Muscle layer of duodenum (tissue), 2 donors: ENCODE measurements around the gene LIPG.
A peak's percentile ranks its signal among the peaks of the same experiment; 100 is the strongest.
"Not testable (repeated sequence)": the region's sequence is repeated elsewhere in the genome, so short reads cannot be mapped to it uniquely, and the experiment has no call there.

ENCODE experiments used
- H3K27ac ChIP-seq: one replicate; pipeline ENCODE4 v1.7.0; 2013; ENCODE audit warnings: mild to moderate bottlenecking, low read length
- H3K27me3 ChIP-seq: one replicate; pipeline ENCODE4 v1.7.0; 2013; ENCODE audit warnings: low read depth, mild to moderate bottlenecking, control low read depth, low read length
- H3K36me3 ChIP-seq, 2 donors: one replicate each; pipeline ENCODE4 v1.7.0; 2013; ENCODE audit warnings: low read length in 2 of 2, control low read depth in 1 of 2, mild to moderate bottlenecking in 1 of 2; ENCODE audit not compliant: insufficient read depth in 2 of 2, control insufficient read depth in 1 of 2
- H3K4me1 ChIP-seq, 2 donors: one replicate each; pipeline ENCODE4 v1.7.0; 2013; ENCODE audit warnings: low read length in 2 of 2, mild to moderate bottlenecking in 2 of 2, control low read depth in 1 of 2, moderate library complexity in 1 of 2; ENCODE audit not compliant: insufficient read depth in 2 of 2, control insufficient read depth in 1 of 2
- H3K4me3 ChIP-seq, 2 donors: one replicate each; pipeline ENCODE4 v1.7.0; 2013; ENCODE audit warnings: low read length in 2 of 2, low read depth in 1 of 2, mild to moderate bottlenecking in 1 of 2
- H3K9me3 ChIP-seq, 2 donors: one replicate each; pipeline ENCODE4 v1.7.0; 2013; ENCODE audit warnings: low read length in 2 of 2, control low read depth in 1 of 2, mild to moderate bottlenecking in 1 of 2; ENCODE audit not compliant: control insufficient read depth in 1 of 2
- donor health status: healthy.

Gene LIPG

DNA sequence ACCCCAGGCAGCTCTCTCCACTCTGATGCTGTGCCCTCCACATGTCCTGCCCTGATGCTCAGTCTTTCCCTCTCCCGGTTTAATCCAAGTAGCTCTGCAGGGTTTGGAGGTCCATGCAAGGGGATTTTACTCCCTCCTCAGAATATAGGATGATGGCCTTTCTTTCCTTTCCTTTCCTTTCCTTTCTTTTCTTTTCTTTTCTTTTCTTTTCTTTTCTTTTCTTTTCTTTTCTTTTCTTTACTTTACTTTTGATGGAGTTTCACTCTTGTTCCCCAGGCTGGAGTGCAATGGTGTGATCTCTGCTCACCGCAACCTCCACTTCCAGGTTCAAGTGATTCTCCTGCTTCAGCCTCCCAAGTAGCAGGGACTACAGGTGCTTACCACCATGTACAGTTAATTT is 17.7 kb downstream of the LIPG start:
- H3K36me3 ChIP-seq, result not testable (repeated sequence)

DNA sequence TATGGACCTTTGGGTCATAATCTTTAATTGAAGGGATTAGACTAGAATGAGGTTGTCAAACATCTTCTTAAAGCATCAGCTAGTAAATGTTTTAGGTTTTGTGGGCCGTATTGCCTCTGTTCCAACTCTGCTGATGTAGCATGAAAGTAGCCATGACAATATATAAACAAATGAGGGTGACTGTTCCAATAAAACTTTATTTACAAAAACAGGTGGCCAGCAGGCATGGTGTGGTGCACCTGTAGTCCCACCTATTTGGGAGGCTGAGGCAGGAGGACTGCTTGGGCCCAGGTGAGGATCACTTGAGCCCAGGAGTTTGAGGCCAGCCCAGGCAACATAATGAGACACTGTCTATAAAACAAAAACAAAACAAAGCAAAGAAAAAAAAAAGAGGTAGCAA is 18.4 kb downstream of the LIPG start:
- H3K27ac ChIP-seq, result no peak overlapping the region
- H3K9me3 ChIP-seq, result no peaks in the 10 kb centered on the region
- H3K4me3 ChIP-seq, result no peak overlapping the region
- H3K4me1 ChIP-seq, result no peaks in the 10 kb centered on the region
- no peaks in the 10 kb centered on the region for H3K27me3 ChIP-seq
- no peaks in the 10 kb centered on the region for H3K36me3 ChIP-seq

More for the DNA sequence above, 17.7 kb downstream of the LIPG start:
- H3K4me3 ChIP-seq, H3K27ac ChIP-seq, H3K4me1 ChIP-seq, H3K9me3 ChIP-seq, H3K27me3 ChIP-seq: not testable (repeated sequence)

- Histone ChIP-seq H3K4me3 (no peak overlapping the region), H3K27ac (no peak overlapping the region), H3K36me3 (no peaks in the 10 kb centered on the region)
These were observed 19.5 kb downstream of the LIPG start for GRCh38 chr18:49581371-49581770.

GRCh38 chr18:49582579-49582978 is 20.7 kb downstream of the LIPG start:
- Histone ChIP-seq H3K4me3 (no peak overlapping the region), H3K4me1 (no peaks in the 10 kb centered on the region), H3K27me3 (no peaks in the 10 kb centered on the region), H3K9me3 (no peaks in the 10 kb centered on the region), H3K36me3 (no peaks in the 10 kb centered on the region), H3K27ac (no peak overlapping the region)

More at GRCh38 chr18:49581371-49581770, 19.5 kb downstream of the LIPG start:
- Histone ChIP-seq H3K4me1 (no peaks in the 10 kb centered on the region), H3K27me3 (no peaks in the 10 kb centered on the region), H3K9me3 (no peaks in the 10 kb centered on the region)

DNA sequence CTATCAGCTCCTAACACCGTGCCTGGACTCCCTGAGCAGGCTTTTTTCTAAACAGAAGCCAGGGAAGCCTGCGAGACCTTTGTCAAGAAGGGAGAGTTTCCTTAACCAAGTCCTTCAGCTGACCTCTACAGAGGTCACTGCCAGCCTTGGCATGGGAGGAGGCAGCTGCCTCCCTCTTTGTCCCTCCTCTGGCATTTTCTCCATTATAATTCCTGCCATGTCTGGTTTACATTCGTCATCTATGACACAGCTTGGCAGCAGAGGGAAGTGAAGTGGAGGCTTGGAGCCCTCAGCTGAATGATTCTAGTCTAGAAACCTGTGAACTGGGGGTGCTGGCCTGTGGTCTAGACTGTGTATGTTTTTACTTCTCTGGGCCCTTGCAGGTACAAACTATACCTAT is 22.5 kb downstream of the LIPG start:
- H3K4me3 ChIP-seq, result no peak overlapping the region
- H3K4me1 ChIP-seq, result no peaks in the 10 kb centered on the region
- H3K36me3 ChIP-seq, result no peaks in the 10 kb centered on the region
- H3K9me3 ChIP-seq, result no peaks in the 10 kb centered on the region
- no peak overlapping the region for H3K27ac ChIP-seq
- H3K27me3 ChIP-seq, result no peaks in the 10 kb centered on the region

DNA sequence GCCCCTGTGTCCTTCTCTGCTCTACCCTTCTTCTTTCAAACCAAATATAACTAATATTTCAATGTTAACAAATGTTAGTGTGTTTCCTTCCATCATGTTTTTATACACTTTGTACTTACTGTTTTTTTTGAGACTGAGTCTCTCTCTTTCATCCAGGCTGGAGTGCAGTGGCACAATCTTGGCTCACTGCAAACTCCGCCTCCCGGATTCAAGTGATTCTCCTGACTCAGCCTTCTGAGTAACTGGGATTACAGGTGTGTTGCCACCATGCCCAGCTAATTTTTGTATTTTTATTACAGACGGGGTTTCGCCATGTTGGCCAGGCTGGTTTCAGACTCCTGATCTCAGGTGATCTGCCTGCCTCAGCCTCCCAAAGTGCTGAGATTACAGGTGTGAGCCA is 23.1 kb downstream of the LIPG start:
- H3K27me3 ChIP-seq, H3K36me3 ChIP-seq, H3K27ac ChIP-seq, H3K4me1 ChIP-seq, H3K9me3 ChIP-seq, H3K4me3 ChIP-seq: not testable (repeated sequence)

DNA sequence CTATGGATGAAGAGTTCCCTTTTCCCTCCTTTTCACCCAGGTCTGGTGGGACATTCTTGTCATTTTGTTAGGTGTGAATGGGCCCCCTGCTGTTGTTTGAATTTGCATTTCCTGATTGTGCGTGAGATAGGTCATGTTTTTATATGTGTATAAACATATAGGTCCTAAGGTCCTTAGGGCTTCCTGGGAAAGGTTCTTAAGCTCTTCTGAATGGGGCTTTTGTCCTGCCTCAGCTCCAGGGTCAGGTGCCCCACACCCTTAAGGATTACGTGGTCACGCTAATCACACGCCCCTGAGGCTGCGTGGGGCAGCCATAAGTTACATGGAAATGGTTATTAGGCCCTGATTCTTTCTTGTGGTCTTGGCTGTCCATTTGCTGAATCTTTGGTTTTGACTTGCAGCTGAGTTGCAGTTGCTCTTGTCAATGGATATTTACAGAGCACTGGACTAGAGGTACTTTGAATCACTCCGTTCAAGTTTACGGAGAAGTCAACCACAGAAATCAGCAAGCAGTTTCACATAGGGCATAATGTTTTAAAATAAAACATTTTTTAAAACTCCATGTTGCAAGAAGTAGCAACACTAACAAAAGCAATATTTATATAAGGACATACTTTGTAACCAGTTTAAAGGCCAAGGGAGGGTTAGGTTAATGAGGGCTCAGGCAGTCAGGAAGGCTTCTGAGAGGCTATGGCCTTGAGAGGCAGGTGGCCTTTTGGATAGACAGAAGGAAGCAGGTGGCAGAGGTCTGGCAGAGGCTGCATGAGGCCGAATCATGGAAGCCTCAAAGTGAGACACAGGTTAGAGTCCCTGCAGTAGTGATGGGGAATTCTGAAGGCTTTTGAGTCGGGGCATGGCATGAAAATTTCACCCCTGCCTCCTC is 24.2 kb downstream of the LIPG start:
- no peaks in the 10 kb centered on the region for H3K9me3 ChIP-seq
- H3K27ac ChIP-seq, result no peak overlapping the region
- H3K4me3 ChIP-seq, result no peak overlapping the region
- no peaks in the 10 kb centered on the region for H3K36me3 ChIP-seq
- no peaks in the 10 kb centered on the region for H3K4me1 ChIP-seq
- no peaks in the 10 kb centered on the region for H3K27me3 ChIP-seq

DNA sequence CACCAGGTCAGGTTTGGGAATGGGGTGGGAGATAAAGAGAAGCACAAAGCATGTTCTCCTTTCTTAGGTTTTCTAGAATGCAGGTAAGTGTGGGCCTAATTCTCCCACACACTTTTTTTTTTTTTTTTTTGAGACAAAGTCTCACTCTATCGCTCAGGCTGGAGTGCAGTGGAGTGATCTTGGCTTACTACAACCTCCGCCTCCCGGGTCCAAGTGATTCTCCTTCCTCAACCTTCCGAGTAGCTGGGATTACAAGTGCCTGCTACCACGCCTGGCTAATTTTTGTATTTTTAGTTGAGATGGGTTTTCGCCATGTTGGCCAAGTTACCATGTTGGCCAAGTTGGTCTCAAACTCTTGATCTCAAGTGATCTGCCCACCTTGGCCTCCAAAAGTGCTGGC is 26.3 kb downstream of the LIPG start:
- Histone ChIP-seq H3K4me1 (no peaks in the 10 kb centered on the region), H3K36me3 (no peaks in the 10 kb centered on the region)

GRCh38 chr18:49588971-49589370 is 27.1 kb downstream of the LIPG start:
- H3K27me3 ChIP-seq, result no peaks in the 10 kb centered on the region
- no peak overlapping the region for H3K4me3 ChIP-seq
- no peaks in the 10 kb centered on the region for H3K4me1 ChIP-seq
- no peaks in the 10 kb centered on the region for H3K9me3 ChIP-seq
- no peaks in the 10 kb centered on the region for H3K36me3 ChIP-seq
- H3K27ac ChIP-seq, result no peak overlapping the region

More for the DNA sequence above, 26.3 kb downstream of the LIPG start:
- no peaks in the 10 kb centered on the region for H3K9me3 ChIP-seq
- no peaks in the 10 kb centered on the region for H3K27me3 ChIP-seq
- no peak overlapping the region for H3K27ac ChIP-seq
- H3K4me3 ChIP-seq, result no peak overlapping the region

GRCh38 chr18:49590608-49591007 is 28.8 kb downstream of the LIPG start:
- Histone ChIP-seq H3K27ac (peak overlapping the region; percentile 52), H3K27me3 (no peaks in the 10 kb centered on the region), H3K9me3 (no peaks in the 10 kb centered on the region), H3K4me3 (no peak overlapping the region), H3K4me1 (no peaks in the 10 kb centered on the region), H3K36me3 (no peaks in the 10 kb centered on the region)

GRCh38 chr18:49591271-49591670 is 29.4 kb downstream of the LIPG start:
- Histone ChIP-seq H3K36me3 (no peaks in the 10 kb centered on the region), H3K27ac (peak overlapping the region; percentile 52), H3K4me3 (no peak overlapping the region), H3K9me3 (no peaks in the 10 kb centered on the region), H3K4me1 (no peaks in the 10 kb centered on the region), H3K27me3 (no peaks in the 10 kb centered on the region)

DNA sequence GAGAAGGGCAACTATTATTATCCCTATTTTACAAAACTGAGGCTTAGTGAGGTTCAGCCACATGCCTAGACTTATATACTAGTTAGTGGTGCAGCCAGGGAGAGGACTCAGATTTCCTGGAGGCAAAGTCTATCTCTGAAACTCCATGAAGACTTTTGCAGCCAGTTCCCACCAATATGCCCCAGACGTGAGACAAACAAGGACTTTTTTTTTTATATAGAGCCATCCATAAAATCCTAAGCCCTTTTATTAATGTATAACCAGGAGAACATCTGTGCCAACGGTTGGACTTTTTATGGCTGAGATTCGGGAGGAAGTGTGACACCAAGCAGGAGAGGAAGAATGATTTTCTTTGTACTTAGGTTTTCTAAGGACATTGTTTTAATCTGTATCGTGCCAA is 29.9 kb downstream of the LIPG start:
- H3K9me3 ChIP-seq, result no peaks in the 10 kb centered on the region
- H3K4me1 ChIP-seq, result no peaks in the 10 kb centered on the region
- H3K4me3 ChIP-seq, result no peak overlapping the region
- no peaks in the 10 kb centered on the region for H3K36me3 ChIP-seq
- no peaks in the 10 kb centered on the region for H3K27me3 ChIP-seq
- peak overlapping the region; percentile 52 for H3K27ac ChIP-seq
